HG02885 (cell line): ENCODE data around the gene LRP1-AS.

ENCODE experiments used
- ATAC-seq: cut with Tn5 transposase; IDR thresholded peaks from one replicate; pipeline ENCODE4 v1.9.1; 2021; ENCODE audit warnings: mild to moderate bottlenecking; ENCODE audit not compliant: unreplicated experiment, poor library complexity

Gene LRP1-AS

GRCh38 chr12:57181072-57181471 is 33.7 kb upstream of the LRP1-AS start:
- no peak for ATAC-seq

DNA sequence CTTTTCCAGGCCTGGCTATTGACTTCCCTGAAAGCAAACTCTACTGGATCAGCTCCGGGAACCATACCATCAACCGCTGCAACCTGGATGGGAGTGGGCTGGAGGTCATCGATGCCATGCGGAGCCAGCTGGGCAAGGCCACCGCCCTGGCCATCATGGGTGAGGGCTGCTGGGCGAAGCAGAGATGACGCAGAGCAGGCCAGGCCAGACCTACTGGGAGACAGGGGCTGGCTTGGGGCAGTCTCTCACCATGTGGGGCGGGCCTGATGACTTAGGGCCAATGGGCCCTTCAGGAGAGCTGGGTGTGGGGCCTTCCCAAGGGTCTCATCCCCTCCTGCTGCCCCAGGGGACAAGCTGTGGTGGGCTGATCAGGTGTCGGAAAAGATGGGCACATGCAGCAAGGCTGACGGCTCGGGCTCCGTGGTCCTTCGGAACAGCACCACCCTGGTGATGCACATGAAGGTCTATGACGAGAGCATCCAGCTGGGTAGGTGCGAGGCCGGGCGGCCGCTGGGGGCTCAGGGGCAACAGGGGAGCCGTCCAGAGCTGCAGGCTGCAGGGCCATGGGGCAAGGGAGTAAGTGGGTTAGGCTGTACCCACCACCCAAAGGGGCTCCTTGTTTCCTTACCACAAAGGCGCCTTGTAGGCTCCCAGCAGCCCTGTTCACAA is 33.0 kb upstream of the LRP1-AS start:
- ATAC-seq, result no peak

GRCh38 chr12:57179331-57180086 is 32.1 kb upstream of the LRP1-AS start:
- ATAC-seq, result no peak

DNA sequence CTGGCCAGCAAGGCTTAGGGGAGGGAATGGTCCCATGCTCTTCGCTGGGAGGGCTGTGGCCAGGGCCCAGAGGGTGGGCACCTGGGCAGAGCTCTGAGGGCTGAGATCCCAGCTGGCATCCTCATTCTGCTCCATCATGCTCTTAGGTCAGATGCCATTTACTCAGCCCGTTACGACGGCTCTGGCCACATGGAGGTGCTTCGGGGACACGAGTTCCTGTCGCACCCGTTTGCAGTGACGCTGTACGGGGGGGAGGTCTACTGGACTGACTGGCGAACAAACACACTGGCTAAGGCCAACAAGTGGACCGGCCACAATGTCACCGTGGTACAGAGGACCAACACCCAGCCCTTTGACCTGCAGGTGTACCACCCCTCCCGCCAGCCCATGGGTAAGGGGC is 30.8 kb upstream of the LRP1-AS start:
- no peak for ATAC-seq

DNA sequence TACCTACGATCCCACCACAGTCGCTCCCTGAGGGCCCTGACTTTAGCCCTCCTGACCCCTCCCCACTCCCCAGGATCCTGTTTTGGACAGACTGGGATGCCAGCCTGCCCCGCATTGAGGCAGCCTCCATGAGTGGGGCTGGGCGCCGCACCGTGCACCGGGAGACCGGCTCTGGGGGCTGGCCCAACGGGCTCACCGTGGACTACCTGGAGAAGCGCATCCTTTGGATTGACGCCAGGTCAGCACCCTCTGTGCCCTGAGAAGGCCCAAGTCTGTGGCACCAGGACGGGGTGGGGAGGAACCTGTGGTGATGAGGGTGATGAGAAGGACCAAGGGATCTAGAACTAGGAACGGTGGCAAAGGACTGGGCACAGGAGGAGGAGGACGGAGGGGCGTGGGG is 29.9 kb upstream of the LRP1-AS start:
- no peak for ATAC-seq

GRCh38 chr12:57176846-57177245 is 29.4 kb upstream of the LRP1-AS start:
- no peak for ATAC-seq

- ATAC-seq, result no peak
Measured at GRCh38 chr12:57176139-57176477, 28.7 kb upstream of the LRP1-AS start.

DNA sequence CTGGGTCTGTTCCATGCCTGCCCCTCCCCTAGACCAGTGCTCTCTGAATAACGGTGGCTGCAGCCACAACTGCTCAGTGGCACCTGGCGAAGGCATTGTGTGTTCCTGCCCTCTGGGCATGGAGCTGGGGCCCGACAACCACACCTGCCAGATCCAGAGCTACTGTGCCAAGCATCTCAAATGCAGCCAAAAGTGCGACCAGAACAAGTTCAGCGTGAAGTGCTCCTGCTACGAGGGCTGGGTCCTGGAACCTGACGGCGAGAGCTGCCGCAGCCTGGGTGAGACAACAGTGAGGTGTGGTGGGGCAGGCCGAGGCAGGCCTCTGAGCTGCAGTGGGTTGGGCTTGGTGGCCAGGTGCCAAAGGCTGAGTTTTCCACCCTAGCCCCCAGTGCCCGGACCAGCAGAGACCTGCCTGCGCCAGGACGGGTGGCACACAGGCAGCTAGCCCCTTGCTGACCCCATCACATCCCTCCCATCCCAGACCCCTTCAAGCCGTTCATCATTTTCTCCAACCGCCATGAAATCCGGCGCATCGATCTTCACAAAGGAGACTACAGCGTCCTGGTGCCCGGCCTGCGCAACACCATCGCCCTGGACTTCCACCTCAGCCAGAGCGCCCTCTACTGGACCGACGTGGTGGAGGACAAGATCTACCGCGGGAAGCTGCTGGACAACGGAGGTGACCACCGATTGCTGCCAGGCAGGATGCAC is 28.2 kb upstream of the LRP1-AS start:
- no peak for ATAC-seq

DNA sequence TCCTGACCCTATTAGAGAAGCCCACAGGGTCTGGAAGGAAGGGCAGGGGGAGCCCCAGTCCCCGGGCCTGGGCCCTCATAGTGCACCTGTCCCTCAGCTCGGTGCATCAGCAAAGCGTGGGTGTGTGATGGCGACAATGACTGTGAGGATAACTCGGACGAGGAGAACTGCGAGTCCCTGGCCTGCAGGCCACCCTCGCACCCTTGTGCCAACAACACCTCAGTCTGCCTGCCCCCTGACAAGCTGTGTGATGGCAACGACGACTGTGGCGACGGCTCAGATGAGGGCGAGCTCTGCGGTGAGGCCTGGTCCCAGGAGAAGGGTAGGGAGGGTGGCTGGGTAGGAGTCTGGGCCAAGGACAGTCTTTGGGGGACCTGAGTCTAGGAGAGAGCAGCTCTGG is 26.3 kb upstream of the LRP1-AS start:
- no peak for ATAC-seq

- no peak for ATAC-seq
Measured at GRCh38 chr12:57173089-57173488, 25.7 kb upstream of the LRP1-AS start.

GRCh38 chr12:57171668-57172067 is 24.2 kb upstream of the LRP1-AS start:
- ATAC-seq, result no peak

GRCh38 chr12:57170927-57171326 is 23.5 kb upstream of the LRP1-AS start:
- ATAC-seq, result no peak

DNA sequence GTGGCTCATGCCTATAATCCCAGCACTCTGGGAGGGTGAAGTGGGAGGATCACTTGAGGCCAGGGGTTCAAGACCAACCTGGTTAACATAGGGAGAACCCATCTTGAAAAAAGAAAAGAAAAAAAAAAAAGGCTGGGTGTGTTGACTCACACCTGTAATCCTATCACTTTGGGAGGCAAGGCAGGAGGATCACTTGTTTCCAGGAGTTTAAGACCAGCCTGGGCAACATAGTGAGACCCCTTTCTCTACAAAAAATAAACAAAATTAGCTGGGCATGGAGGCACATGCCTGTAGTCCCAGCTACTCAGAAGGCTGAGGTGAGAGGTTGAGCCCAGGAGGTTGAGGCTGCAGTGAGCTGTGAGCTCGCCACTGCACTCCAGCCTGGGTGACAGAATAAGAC is 23.0 kb upstream of the LRP1-AS start:
- ATAC-seq, result no peak

DNA sequence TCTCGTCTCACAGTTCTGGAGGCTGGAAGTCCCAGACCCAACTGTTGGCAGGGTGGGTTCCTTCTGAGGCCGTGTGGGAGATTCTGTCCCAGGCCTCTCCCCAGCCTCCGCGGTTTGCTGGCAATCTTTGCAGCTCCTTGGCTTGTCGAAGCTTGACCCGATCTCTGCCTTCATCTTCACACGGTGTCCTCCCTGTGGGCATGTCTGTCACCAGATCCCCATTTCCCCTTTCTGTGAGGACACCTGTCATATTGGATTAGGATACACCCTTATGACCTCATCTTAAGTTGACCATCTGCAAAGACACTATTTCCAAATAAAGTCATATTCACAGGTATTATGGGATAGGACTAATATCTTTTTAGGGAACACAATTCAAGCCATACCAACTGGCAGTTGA is 22.6 kb upstream of the LRP1-AS start:
- no peak for ATAC-seq

GRCh38 chr12:57169046-57169795 is 21.8 kb upstream of the LRP1-AS start:
- ATAC-seq, result no peak

DNA sequence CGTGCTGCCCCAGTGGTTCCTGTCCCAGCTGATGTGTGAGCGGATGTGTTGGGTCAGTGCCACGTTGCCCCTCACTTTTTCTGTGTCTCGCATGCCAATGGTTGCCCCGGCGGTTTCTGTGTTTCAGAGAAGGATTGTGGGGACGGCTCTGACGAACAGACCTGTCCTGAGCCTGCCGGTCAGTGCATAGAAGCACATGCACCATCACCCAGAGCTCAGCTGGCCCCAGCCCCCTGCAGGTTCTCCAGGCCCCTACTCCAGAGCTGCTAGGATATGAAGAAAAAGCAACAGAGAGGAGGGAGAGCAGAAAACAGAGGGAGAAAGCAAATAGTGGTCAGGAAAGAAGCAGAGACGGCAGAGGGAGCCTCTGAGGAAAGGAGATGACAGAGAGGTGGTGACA is 20.6 kb upstream of the LRP1-AS start:
- no peak for ATAC-seq

DNA sequence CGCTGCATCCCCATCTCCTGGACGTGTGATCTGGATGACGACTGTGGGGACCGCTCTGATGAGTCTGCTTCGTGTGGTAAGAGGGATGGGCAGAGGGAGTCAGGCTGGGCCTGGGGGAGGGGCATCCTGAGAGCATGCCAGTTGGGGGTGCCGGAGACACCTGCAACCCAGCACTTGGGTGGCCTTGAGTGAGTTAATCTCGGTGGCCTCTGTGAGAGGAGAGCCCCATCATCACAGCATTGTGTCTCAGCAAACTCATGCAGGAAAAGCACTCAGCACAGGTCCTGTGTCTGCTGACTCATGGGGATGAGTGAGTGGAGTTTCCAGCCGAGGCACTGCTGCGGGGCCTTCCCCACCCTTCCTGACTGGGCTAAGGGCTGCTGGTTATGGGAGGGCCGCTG is 19.6 kb upstream of the LRP1-AS start:
- ATAC-seq, result no peak

DNA sequence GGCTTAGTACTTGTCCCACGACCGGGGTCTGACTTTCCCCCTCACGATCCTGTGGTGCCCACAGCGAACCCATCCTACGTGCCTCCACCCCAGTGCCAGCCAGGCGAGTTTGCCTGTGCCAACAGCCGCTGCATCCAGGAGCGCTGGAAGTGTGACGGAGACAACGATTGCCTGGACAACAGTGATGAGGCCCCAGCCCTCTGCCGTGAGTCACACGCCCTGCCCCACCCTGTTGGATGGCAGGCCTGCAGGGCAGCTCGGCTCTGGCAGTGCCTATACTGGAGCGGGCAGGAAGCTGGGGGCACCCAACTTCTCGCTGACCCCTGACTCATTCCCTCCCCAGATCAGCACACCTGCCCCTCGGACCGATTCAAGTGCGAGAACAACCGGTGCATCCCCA is 18.3 kb upstream of the LRP1-AS start:
- ATAC-seq, result no peak

DNA sequence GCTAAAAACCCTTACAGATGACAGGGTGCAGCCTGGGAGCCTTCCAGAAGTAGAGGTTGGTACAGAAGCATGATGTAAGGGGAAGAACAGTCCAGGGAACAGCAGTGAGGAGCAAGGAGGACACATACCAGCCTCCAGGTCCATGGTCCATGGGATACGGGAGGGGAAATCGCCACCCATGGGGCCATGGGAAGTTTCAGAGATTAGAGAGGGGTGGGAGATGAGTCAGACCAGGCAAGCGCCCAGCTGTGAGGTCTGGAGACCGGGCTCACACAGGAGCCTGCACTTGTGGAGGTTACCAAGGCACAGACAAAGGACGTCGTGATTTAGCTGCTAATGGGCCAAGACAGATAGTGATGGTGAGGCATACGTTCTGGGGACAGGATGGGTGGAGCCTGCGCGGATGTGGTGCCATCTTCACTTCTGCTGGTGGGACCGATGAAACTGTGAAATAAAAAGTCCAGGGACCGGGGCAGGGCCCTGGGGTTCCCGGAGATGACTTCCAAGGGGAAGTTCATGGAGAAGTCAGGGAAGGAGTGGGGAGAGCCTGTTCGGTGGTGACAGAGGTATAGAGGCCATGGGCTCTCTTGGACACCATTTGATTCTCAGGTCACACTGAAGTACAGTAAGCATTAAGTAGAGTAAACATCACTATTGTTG is 17.7 kb upstream of the LRP1-AS start:
- ATAC-seq, result no peak

DNA sequence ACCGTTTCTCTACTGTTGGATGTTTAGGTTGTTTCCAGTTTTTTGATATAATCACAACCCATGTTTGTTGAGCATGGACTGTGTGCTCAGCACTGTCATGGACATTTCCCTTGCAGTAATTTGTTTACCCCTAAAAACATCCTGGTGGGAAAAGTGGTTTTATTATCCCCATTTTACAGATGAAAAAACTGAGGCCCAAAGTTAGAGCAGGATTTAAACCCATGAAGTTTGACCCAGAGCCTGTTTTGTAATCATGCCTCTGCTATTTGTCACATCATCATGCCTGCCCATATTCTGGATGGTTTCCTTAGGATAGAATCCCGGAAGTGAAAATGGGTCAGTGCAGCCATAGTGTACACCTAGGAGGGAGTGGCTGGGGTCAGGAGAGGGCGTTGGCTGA is 17.0 kb upstream of the LRP1-AS start:
- no peak for ATAC-seq
